ENCODE measurements around the gene SLC35F3.

GRCh38 chr1:234264832-234265231, 360.4 kb downstream of the SLC35F3 start:
- TF ChIP-seq CTCF (IDR thresholded peaks at IDR 0.05), result no peak
- TF ChIP-seq POLR2A (IDR thresholded peaks at IDR 0.05), result no peak
